ENCODE measurements around the gene MAGI1. TPM values are rescaled to one million over a fixed set of nuclear protein-coding genes. Genes with fewer than 3 reads are reported as not detected.

MAGI1 gene
- polyA plus RNA-seq, 3 donors: not detected

GRCh38 chr3:65623362-65623761, 415.4 kb downstream of the MAGI1 start:
- H3K27ac ChIP-seq (ENCODE audit: low read depth in 1 of 2, low read length in 2 of 2): no peak overlapping the region
- H3K9me3 ChIP-seq (replicated peaks in 1 of 2; ENCODE audit: control insufficient read depth in 1 of 2, insufficient read depth in 1 of 2, low read length in 2 of 2): no peaks in the 10 kb centered on the region
- H3K4me3 ChIP-seq (replicated peaks in 1 of 3; ENCODE audit: low read depth in 2 of 3, low read length in 3 of 3): no peak overlapping the region
- no CpG with 5 or more reads among the region's 1 CpG for WGBS (ENCODE audit: insufficient coverage)
- no peaks in the 10 kb centered on the region for H3K79me2 ChIP-seq (ENCODE audit: insufficient read depth, low read length)
- H4K20me1 ChIP-seq (ENCODE audit: insufficient read depth, low read length): no peaks in the 10 kb centered on the region
- H2AFZ ChIP-seq (ENCODE audit: insufficient read depth, low read depth, low read length, poor library complexity, severe bottlenecking): no peak overlapping the region
- no peaks in the 10 kb centered on the region for H3K4me1 ChIP-seq (ENCODE audit: control insufficient read depth in 1 of 2, insufficient read depth in 2 of 2, low read length in 2 of 2)
- Mint-ChIP-seq H3K4me3 (no peak overlapping the region), H3K27me3 (ENCODE audit: low read depth in 3 of 3) (no peaks in the 10 kb centered on the region), H3K9me3 (peaks cover 0 to 4% (median 0%) of the 10 kb centered on the region in 7 donors), H3K4me1 (no peaks in the 10 kb centered on the region), H3K27ac (no peak overlapping the region), H3K36me3 (no peaks in the 10 kb centered on the region)
- H3K36me3 ChIP-seq (replicated peaks in 1 of 2; ENCODE audit: control insufficient read depth in 1 of 2, insufficient read depth in 2 of 2, low read length in 2 of 2): no peaks in the 10 kb centered on the region
- H3K9ac ChIP-seq (ENCODE audit: insufficient read depth, low read length, poor library complexity, severe bottlenecking): no peak overlapping the region
- no peak overlapping the region for H3K4me2 ChIP-seq (replicated peaks; ENCODE audit: extremely low read depth, low read length, poor library complexity, severe bottlenecking)
- DNase-seq: no peak
- no peak for TF ChIP-seq CTCF (IDR thresholded peaks at IDR 0.05)
- no peaks in the 10 kb centered on the region for H3K27me3 ChIP-seq (ENCODE audit: control insufficient read depth in 2 of 2, insufficient read depth in 2 of 2, low read length in 2 of 2)
- intact Hi-C loops (cut with micrococcal nuclease): no loop called here

- Histone ChIP-seq H3K4me2 (replicated peaks; ENCODE audit: extremely low read depth, low read length, poor library complexity, severe bottlenecking) (no peak overlapping the region), H3K36me3 (replicated peaks in 1 of 2; ENCODE audit: control insufficient read depth in 1 of 2, insufficient read depth in 2 of 2, low read length in 2 of 2) (no peaks in the 10 kb centered on the region), H3K4me1 (ENCODE audit: control insufficient read depth in 1 of 2, insufficient read depth in 2 of 2, low read length in 2 of 2) (no peaks in the 10 kb centered on the region), H3K9me3 (replicated peaks in 1 of 2; ENCODE audit: control insufficient read depth in 1 of 2, insufficient read depth in 1 of 2, low read length in 2 of 2) (no peaks in the 10 kb centered on the region), H3K27me3 (ENCODE audit: control insufficient read depth in 2 of 2, insufficient read depth in 2 of 2, low read length in 2 of 2) (no peaks in the 10 kb centered on the region), H4K20me1 (ENCODE audit: insufficient read depth, low read length) (no peaks in the 10 kb centered on the region), H2AFZ (ENCODE audit: insufficient read depth, low read depth, low read length, poor library complexity, severe bottlenecking) (no peak overlapping the region), H3K4me3 (replicated peaks in 1 of 3; ENCODE audit: low read depth in 2 of 3, low read length in 3 of 3) (no peak overlapping the region), H3K79me2 (ENCODE audit: insufficient read depth, low read length) (no peaks in the 10 kb centered on the region), H3K27ac (ENCODE audit: low read depth in 1 of 2, low read length in 2 of 2) (no peak overlapping the region), H3K9ac (ENCODE audit: insufficient read depth, low read length, poor library complexity, severe bottlenecking) (no peak overlapping the region)
- H3K4me1 Mint-ChIP-seq: no peaks in the 10 kb centered on the region
- DNase-seq: no peak
- peaks cover 0 to 2% (median 0%) of the 10 kb centered on the region in 7 donors for H3K9me3 Mint-ChIP-seq
- no CpG with 5 or more reads among the region's 1 CpG for WGBS (ENCODE audit: insufficient coverage)
- H3K27me3 Mint-ChIP-seq (ENCODE audit: low read depth in 3 of 3): peaks cover 0 to 3% (median 0%) of the 10 kb centered on the region in 3 donors
- no peak overlapping the region for H3K27ac Mint-ChIP-seq
- H3K36me3 Mint-ChIP-seq: no peaks in the 10 kb centered on the region
- intact Hi-C loops (cut with micrococcal nuclease): no loop called here
- H3K4me3 Mint-ChIP-seq: no peak overlapping the region
- TF ChIP-seq CTCF (IDR thresholded peaks at IDR 0.05): no peak
Observed at GRCh38 chr3:65619888-65620287, 418.8 kb downstream of the MAGI1 start.

All from CD14-positive monocyte (primary cell).